NB4 (cell line): ENCODE results near the gene MOCS2.

Source experiments
- DNase-seq: peaks from one replicate; pipeline ENCODE4 v3.0.0; 2010; ENCODE audit warnings: low read depth
- H3K4me3 ChIP-seq: one replicate; pipeline ENCODE4 v1.5.1; 2011; ENCODE audit warnings: mild to moderate bottlenecking, low read depth, low read length, moderate library complexity
- MAX ChIP-seq: IDR thresholded peaks from 2 replicates; pipeline ENCODE4 v1.6.1; 2011; ENCODE audit warnings: low read depth, low read length
- MYC ChIP-seq: IDR thresholded peaks from 2 replicates; pipeline ENCODE4 v1.6.1; 2011; ENCODE audit warnings: low read depth, low read length
- POLR2A ChIP-seq: IDR thresholded peaks from 2 replicates; pipeline ENCODE4 v1.6.1; 2011; ENCODE audit warnings: mild to moderate bottlenecking; ENCODE audit not compliant: insufficient read length; ENCODE audit errors: extremely low read depth
- TF ChIP-seq, protein P1 (sequence below): IDR thresholded peaks from one replicate; pipeline ENCODE4 v1.5.1; 2012; ENCODE audit warnings: low read depth, low read length

Gene MOCS2

DNA sequence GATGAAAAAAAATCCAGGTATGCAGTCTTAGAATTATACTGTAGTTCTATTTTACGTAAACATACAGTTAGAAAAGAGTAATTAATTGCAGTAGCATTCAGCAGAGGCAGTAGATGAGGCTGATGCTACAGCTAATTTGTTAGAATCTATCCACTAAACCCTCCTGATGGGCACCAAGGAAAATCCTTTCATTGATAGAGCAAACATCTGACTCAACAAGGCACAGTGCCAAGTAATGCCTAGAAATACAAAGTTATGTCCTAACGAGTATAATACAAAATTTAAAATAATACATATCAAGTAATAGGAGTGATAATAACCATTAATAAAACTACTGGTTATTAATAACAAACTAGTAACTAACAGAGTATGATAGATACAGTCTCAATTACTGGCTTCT lies 9.0 kb downstream of the MOCS2 start:
- no peak overlapping the region for H3K4me3 ChIP-seq
- TF ChIP-seq, protein P1, sequence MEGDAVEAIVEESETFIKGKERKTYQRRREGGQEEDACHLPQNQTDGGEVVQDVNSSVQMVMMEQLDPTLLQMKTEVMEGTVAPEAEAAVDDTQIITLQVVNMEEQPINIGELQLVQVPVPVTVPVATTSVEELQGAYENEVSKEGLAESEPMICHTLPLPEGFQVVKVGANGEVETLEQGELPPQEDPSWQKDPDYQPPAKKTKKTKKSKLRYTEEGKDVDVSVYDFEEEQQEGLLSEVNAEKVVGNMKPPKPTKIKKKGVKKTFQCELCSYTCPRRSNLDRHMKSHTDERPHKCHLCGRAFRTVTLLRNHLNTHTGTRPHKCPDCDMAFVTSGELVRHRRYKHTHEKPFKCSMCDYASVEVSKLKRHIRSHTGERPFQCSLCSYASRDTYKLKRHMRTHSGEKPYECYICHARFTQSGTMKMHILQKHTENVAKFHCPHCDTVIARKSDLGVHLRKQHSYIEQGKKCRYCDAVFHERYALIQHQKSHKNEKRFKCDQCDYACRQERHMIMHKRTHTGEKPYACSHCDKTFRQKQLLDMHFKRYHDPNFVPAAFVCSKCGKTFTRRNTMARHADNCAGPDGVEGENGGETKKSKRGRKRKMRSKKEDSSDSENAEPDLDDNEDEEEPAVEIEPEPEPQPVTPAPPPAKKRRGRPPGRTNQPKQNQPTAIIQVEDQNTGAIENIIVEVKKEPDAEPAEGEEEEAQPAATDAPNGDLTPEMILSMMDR, result no peak
- TF ChIP-seq MAX, result no peak
- TF ChIP-seq MYC, result no peak
- no peak for TF ChIP-seq POLR2A
- DNase-seq, result no peak

GRCh38 chr5:53099546-53099945 lies 10.0 kb downstream of the MOCS2 start:
- DNase-seq, result no peak
- no peak overlapping the region for H3K4me3 ChIP-seq
- TF ChIP-seq MAX (no peak), POLR2A (no peak), MYC (no peak)
- TF ChIP-seq, protein P1, result no peak

GRCh38 chr5:53095931-53096525 lies 13.5 kb downstream of the MOCS2 start:
- TF ChIP-seq POLR2A (no peak), MYC (no peak), MAX (no peak)
- TF ChIP-seq, protein P1, result peak; percentile 67
- no peak overlapping the region for H3K4me3 ChIP-seq
- DNase-seq, result peak; percentile 56

DNA sequence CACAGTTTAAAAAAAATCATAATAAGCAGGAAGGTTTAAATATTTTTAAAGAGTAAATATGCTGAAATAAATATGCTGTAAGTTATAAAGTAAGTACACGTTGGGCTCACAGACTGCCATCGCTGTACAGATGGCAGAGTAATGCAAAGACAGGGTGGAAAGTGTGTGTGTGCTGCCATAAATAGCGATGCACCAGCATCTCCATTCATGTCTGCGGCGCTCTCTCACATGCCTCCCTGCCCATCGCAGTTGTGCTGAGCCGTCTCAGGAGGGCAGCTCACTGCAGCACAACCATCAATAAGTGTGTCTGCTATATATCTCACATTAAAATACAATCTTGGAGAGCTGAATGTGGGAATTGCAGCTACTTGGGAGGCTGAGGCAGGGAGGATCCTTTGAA lies 14.3 kb downstream of the MOCS2 start:
- TF ChIP-seq MYC, result no peak
- H3K4me3 ChIP-seq, result no peak overlapping the region

DNA sequence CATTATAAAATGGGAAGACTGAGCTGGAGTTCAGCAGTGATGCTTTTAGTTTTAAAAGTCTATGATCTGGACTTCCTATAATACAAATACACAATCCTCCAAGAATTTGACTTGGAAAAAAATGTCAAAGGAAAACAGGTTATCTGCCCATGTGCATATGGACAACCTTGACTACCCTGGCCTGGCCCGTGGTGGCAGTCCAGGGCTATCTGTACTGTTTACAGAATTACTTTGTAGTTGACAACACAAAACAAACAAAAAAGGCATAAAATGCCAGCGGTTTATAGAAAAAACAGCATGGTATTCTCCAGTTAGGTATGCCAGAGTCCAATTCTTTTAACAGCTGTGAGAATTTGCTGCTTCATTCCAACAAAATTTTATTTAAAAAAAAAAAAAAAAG lies 17.3 kb downstream of the MOCS2 start:
- H3K4me3 ChIP-seq, result no peak overlapping the region
- DNase-seq, result no peak
- TF ChIP-seq, protein P1, result no peak
- TF ChIP-seq MAX (no peak), MYC (no peak), POLR2A (no peak)

More for the DNA sequence above, 14.3 kb downstream of the MOCS2 start:
- DNase-seq, result no peak

GRCh38 chr5:53091289-53091688 lies 18.3 kb downstream of the MOCS2 start:
- H3K4me3 ChIP-seq, result no peak overlapping the region
- no peak for DNase-seq
- TF ChIP-seq, protein P1, result no peak
- no peak for TF ChIP-seq MAX
- no peak for TF ChIP-seq POLR2A
- no peak for TF ChIP-seq MYC
